ENCODE data around the gene BSND.

DNA sequence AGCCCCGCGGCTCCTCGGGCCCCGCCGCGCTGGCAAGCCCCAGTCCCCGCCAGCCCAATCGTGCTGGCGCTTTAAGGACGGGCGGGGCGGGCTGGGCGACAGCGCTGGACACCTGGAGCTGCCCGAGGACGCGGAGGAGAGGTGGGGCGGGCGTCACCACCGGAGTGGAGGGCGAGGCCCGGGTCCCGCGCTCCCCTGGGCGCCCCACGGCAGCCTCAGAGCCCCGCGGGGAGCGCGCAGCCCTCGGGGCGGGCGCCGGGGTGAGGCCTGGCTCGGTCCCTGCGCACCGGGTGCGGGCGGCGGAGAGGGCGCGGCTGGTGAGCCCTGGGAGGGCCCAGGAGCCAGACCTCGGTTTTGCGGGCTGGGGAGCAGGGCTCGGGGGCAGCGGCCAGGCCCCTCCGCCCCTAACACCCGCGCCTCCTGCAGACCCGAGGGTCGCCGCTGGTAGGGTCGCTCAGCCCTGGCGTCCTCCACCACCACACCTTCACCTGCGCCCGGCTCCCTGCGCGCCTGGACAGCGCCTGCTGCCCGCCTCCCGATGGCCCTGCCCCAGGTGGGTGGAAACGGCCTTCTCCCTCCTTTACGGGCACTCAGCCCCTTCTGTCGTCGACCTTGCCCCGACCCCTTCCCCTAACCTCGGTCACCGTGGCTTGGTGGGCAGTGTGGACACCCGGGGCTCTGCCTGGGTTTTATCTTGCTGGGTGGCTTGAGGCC lies 18.0 kb upstream of the BSND start, which contains the start of gene TMEM61:
- TF ChIP-seq NFIC (IDR thresholded peaks at IDR 0.05) = 0 out of 2 replicates have a peak, but pooled peaks have one; percentile 8
- no peak for TF ChIP-seq RAD21 (IDR thresholded peaks at IDR 0.05; ENCODE audit: low read depth)
- TF ChIP-seq, protein P1, sequence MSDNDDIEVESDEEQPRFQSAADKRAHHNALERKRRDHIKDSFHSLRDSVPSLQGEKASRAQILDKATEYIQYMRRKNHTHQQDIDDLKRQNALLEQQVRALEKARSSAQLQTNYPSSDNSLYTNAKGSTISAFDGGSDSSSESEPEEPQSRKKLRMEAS (IDR thresholded peaks at IDR 0.05) = peak; percentile 52; the same call in 1 of the 2 replicates
- TF ChIP-seq YY1 (IDR thresholded peaks at IDR 0.05; ENCODE audit: low read depth) = no peak
- no peak for TF ChIP-seq CEBPB (IDR thresholded peaks at IDR 0.05)
- no peak for TF ChIP-seq FOXM1 (IDR thresholded peaks at IDR 0.05; ENCODE audit: borderline replicate concordance, low read depth)
- no peak for TF ChIP-seq TAF1 (IDR thresholded peaks at IDR 0.05; ENCODE audit: low read depth)
- TF ChIP-seq EP300 (IDR thresholded peaks at IDR 0.05; ENCODE audit: borderline replicate concordance) = no peak
- no peak for TF ChIP-seq CREB1 (IDR thresholded peaks at IDR 0.05; ENCODE audit: low read depth)
